H9 (cell line): ENCODE measurements around the gene FAM53B. TPM values are rescaled to one million over a fixed set of nuclear protein-coding genes. Genes with fewer than 3 reads are reported as not detected.

Experiments
- DNase-seq: peaks from one replicate; pipeline ENCODE4 v3.0.0-alpha.2; 2017
- H2AFZ ChIP-seq: one replicate; pipeline ENCODE4 v1.6.1; 2013; ENCODE audit warnings: mild to moderate bottlenecking, low read length, control low read depth, moderate library complexity
- H2AK5ac ChIP-seq: 2 replicates; pipeline ENCODE4 v1.6.1; 2013; ENCODE audit warnings: low read length, control low read depth, mixed read lengths; ENCODE audit not compliant: insufficient read length
- H2BK120ac ChIP-seq: one replicate; pipeline ENCODE4 v1.6.1; 2013; ENCODE audit warnings: low read depth, mild to moderate bottlenecking, low read length, control low read depth, inconsistent platforms; ENCODE audit not compliant: poor library complexity, severe bottlenecking
- H2BK12ac ChIP-seq: 2 replicates; pipeline ENCODE4 v1.6.1; 2013; ENCODE audit warnings: low read length, control low read depth, mixed read lengths, low read depth; ENCODE audit not compliant: insufficient read length
- H2BK15ac ChIP-seq: 2 replicates; pipeline ENCODE4 v1.6.1; 2013; ENCODE audit warnings: low read depth, low read length, control low read depth
- H2BK20ac ChIP-seq: one replicate; pipeline ENCODE4 v1.6.1; 2013; ENCODE audit warnings: low read depth, mild to moderate bottlenecking, low read length, control low read depth, inconsistent platforms; ENCODE audit not compliant: poor library complexity, severe bottlenecking
- H2BK5ac ChIP-seq: 2 replicates; pipeline ENCODE4 v1.6.1; 2013; ENCODE audit warnings: low read length, control low read depth, mixed read lengths; ENCODE audit not compliant: insufficient read length
- H3K14ac ChIP-seq: 2 replicates; pipeline ENCODE4 v1.6.1; 2013; ENCODE audit warnings: low read length, control low read depth; ENCODE audit not compliant: insufficient read depth
- H3K18ac ChIP-seq: 2 replicates; pipeline ENCODE4 v1.6.1; 2013; ENCODE audit warnings: low read depth, mild to moderate bottlenecking, mixed read lengths, low read length, control low read depth; ENCODE audit not compliant: insufficient read length
- H3K23ac ChIP-seq: 2 replicates; pipeline ENCODE4 v1.6.1; 2013; ENCODE audit warnings: low read length, control low read depth, mixed read lengths, low read depth; ENCODE audit not compliant: insufficient read length
- H3K23me2 ChIP-seq: 2 replicates; pipeline ENCODE4 v1.6.1; 2013; ENCODE audit warnings: low read depth, mild to moderate bottlenecking, mixed read lengths, low read length, control low read depth; ENCODE audit not compliant: insufficient read length, poor library complexity, severe bottlenecking
- H3K27ac ChIP-seq: 2 replicates; pipeline ENCODE4 v1.5.1; 2013; ENCODE audit warnings: low read length, control low read depth, mixed read lengths, low read depth; ENCODE audit not compliant: insufficient read length
- H3K27me3 ChIP-seq: 2 replicates; pipeline ENCODE4 v1.6.1; 2013; ENCODE audit warnings: low read length, control low read depth, inconsistent platforms; ENCODE audit not compliant: insufficient read depth
- H3K4ac ChIP-seq: 2 replicates; pipeline ENCODE4 v1.6.1; 2013; ENCODE audit warnings: low read depth, mild to moderate bottlenecking, control low read depth, inconsistent platforms, low read length, moderate library complexity
- H3K4me1 ChIP-seq: 2 replicates; pipeline ENCODE4 v1.6.1; 2013; ENCODE audit warnings: low read length, control low read depth, inconsistent platforms; ENCODE audit not compliant: insufficient read depth
- H3K4me2 ChIP-seq: 2 replicates; pipeline ENCODE4 v1.6.1; 2013; ENCODE audit warnings: low read length, control low read depth, mixed read lengths; ENCODE audit not compliant: insufficient read length, insufficient read depth
- H3K56ac ChIP-seq: 2 replicates; pipeline ENCODE4 v1.6.1; 2013; ENCODE audit warnings: low read depth, mild to moderate bottlenecking, mixed read lengths, low read length, control low read depth; ENCODE audit not compliant: insufficient read length
- H3K79me1 ChIP-seq: 2 replicates; pipeline ENCODE4 v1.6.1; 2013; ENCODE audit warnings: low read depth, mild to moderate bottlenecking, moderate library complexity, low read length, control low read depth, inconsistent platforms; ENCODE audit not compliant: insufficient read depth, poor library complexity, severe bottlenecking
- H3K79me2 ChIP-seq: 2 replicates; pipeline ENCODE4 v1.6.1; 2013; ENCODE audit warnings: low read length, control low read depth, inconsistent platforms; ENCODE audit not compliant: insufficient read depth
- H3K9ac ChIP-seq: 2 replicates; pipeline ENCODE4 v1.6.1; 2013; ENCODE audit warnings: low read length, control low read depth, mixed read lengths; ENCODE audit not compliant: insufficient read length; ENCODE audit errors: extremely low read depth
- H3K9me3 ChIP-seq: one replicate; pipeline ENCODE4 v1.6.1; 2013; ENCODE audit warnings: low read depth, low read length, inconsistent platforms; ENCODE audit not compliant: control insufficient read depth
- H3T11ph ChIP-seq: one replicate; pipeline ENCODE4 v1.6.1; 2013; ENCODE audit warnings: mild to moderate bottlenecking, low read length, control low read depth, inconsistent platforms
- H4K20me1 ChIP-seq: one replicate; pipeline ENCODE4 v1.6.1; 2013; ENCODE audit not compliant: control insufficient read depth, insufficient read length, insufficient read depth
- H4K5ac ChIP-seq: 2 replicates; pipeline ENCODE4 v1.6.1; 2013; ENCODE audit warnings: low read depth, mild to moderate bottlenecking, mixed read lengths, low read length, control low read depth; ENCODE audit not compliant: insufficient read length
- H4K8ac ChIP-seq: replicated peaks from 2 replicates; pipeline ENCODE4 v1.6.1; 2013; ENCODE audit warnings: low read length, control low read depth, mixed read lengths, low read depth; ENCODE audit not compliant: insufficient read length
- H4K91ac ChIP-seq: 2 replicates; pipeline ENCODE4 v1.6.1; 2013; ENCODE audit warnings: low read depth, mild to moderate bottlenecking, moderate library complexity, mixed read lengths, low read length, control low read depth; ENCODE audit not compliant: insufficient read length
- H3K27ac Mint-ChIP-seq, 3 experiments: 2 replicates in 2 of 3; 3 replicates in 1 of 3; pipeline ENCODE4 v1.8.0; 2020 to 2021; ENCODE audit warnings: mixed read lengths in 3 of 3, mild to moderate bottlenecking in 1 of 3, moderate library complexity in 1 of 3
- H3K27me3 Mint-ChIP-seq: 2 replicates; pipeline ENCODE4 v1.8.0; 2021; ENCODE audit warnings: low read depth, mild to moderate bottlenecking, moderate library complexity, mixed read lengths
- H3K36me3 Mint-ChIP-seq, 3 experiments: 2 replicates in 2 of 3; 3 replicates in 1 of 3; pipeline ENCODE4 v1.8.0; 2020 to 2021; ENCODE audit warnings: low read depth in 3 of 3, mixed read lengths in 3 of 3; ENCODE audit not compliant: insufficient read depth in 1 of 3
- H3K4me1 Mint-ChIP-seq, 2 experiments: 2 replicates each; pipeline ENCODE4 v1.8.0; 2020; ENCODE audit warnings: mixed read lengths in 2 of 2
- H3K4me3 Mint-ChIP-seq, 2 experiments: 2 replicates in 1 of 2; 3 replicates in 1 of 2; pipeline ENCODE4 v1.8.0; 2020 to 2021; ENCODE audit warnings: mild to moderate bottlenecking in 2 of 2, mixed read lengths in 2 of 2, moderate library complexity in 1 of 2
- H3K9me3 Mint-ChIP-seq, 2 experiments: 2 replicates in 1 of 2; 3 replicates in 1 of 2; pipeline ENCODE4 v1.8.0; 2020; ENCODE audit warnings: mild to moderate bottlenecking in 2 of 2, mixed read lengths in 2 of 2, moderate library complexity in 1 of 2
- CTCF ChIP-seq: fragments of 200-600 bp; sonication (generic); conservative IDR thresholded peaks from 3 replicates; pipeline ENCODE4 v1.8.0; 2021; ENCODE audit warnings: antibody characterized with exemption, mild to moderate bottlenecking
- WGBS: extraction: QIAGEN DNeasy Blood & Tissue Kit; methylation state at CpG from one replicate; pipeline ENCODE4 v1.1.7; 2013; ENCODE audit warnings: missing lambda C conversion rate, low lambda C conversion rate, mixed read lengths; ENCODE audit not compliant: insufficient read length; ENCODE audit errors: extremely low coverage; 5-methylcytosine and 5-hydroxymethylcytosine counted together
- total RNA-seq: library from RNA; stranded (reverse); gene quantifications from 2 replicates; pipeline ENCODE4 v1.2.1, GENCODE V29; 2021

Gene FAM53B
- total RNA-seq, 1 experiment from 2014 or later = 11.5 TPM

GRCh38 chr10:124651402-124651891 is 92.7 kb downstream of the FAM53B start:
- Histone ChIP-seq H3K79me2 (no peaks in the 10 kb centered on the region), H4K20me1 (peaks cover 2% of the 10 kb centered on the region), H3K27ac (no peak overlapping the region), H3K14ac (peak overlapping the region; percentile 59), H4K91ac (no peak overlapping the region), H3T11ph (no peak overlapping the region), H2BK15ac (no peak overlapping the region; the same call in 1 of the 2 replicates), H3K4me1 (peaks cover 6% of the 10 kb centered on the region; the same call in 1 of the 2 replicates), H3K23ac (no peak overlapping the region), H2BK120ac (no peak overlapping the region), H4K5ac (no peak overlapping the region), H3K18ac (no peak overlapping the region), H2AFZ (no peak overlapping the region), H3K9ac (no peak overlapping the region), H2AK5ac (no peak overlapping the region), H3K56ac (no peak overlapping the region), H3K9me3 (no peaks in the 10 kb centered on the region), H2BK5ac (no peak overlapping the region), H2BK20ac (no peak overlapping the region), H3K4me2 (no peak overlapping the region), H3K79me1 (no peaks in the 10 kb centered on the region), H3K23me2 (no peaks in the 10 kb centered on the region), H4K8ac (no peak overlapping the region), H3K4ac (no peak overlapping the region), H3K27me3 (no peaks in the 10 kb centered on the region), H2BK12ac (no peak overlapping the region)
- Mint-ChIP-seq H3K4me1 (peaks cover 44 to 51% of the 10 kb centered on the region in 2 experiments), H3K9me3 (no peaks in the 10 kb centered on the region), H3K27me3 (no peaks in the 10 kb centered on the region), H3K4me3 (no peak overlapping the region), H3K36me3 (peaks cover 0 to 4% (median 2%) of the 10 kb centered on the region in 3 experiments; a peak in 2 of 7 replicates), H3K27ac (peak overlapping the region in 1 of 3 experiments; percentile 34; a peak in 1 of 7 replicates)
- no peak for DNase-seq
- no peak for TF ChIP-seq CTCF
- WGBS = no CpG with 5 or more reads among the region's 14 CpGs
